HG03097 (cell line): ENCODE measurements around the gene GNA12.
A peak's percentile ranks its signal among the peaks of the same experiment; 100 is the strongest.

ENCODE experiments used
- ATAC-seq: cut with Tn5 transposase; IDR thresholded peaks from one replicate; pipeline ENCODE4 v1.9.1; 2021; ENCODE audit not compliant: unreplicated experiment, low FRiP score

The GNA12 gene

GRCh38 chr7:2786607-2787116, 57.4 kb downstream of the GNA12 start:
- ATAC-seq = no peak

GRCh38 chr7:2785071-2785500, 59.0 kb downstream of the GNA12 start:
- peak; percentile 77 for ATAC-seq

DNA sequence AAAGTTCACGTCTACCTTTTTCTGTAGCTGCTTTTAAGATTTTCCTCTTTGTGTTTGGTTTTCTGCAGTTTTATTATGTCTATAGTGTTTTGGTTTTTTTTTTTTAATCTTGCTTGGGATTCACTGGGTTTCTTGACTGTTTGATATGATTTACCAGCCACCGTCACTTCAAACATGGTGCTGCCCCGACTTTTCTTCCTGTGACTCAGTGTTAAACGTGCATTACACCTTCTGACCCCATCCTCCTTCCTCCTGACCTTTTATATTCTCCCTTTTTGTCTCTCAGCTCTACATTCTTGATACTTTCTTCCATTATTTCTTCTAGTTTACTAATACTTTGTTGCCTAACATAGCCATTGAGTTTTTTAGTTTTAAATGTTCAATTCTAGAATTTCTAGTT, 61.5 kb downstream of the GNA12 start:
- ATAC-seq = no peak

DNA sequence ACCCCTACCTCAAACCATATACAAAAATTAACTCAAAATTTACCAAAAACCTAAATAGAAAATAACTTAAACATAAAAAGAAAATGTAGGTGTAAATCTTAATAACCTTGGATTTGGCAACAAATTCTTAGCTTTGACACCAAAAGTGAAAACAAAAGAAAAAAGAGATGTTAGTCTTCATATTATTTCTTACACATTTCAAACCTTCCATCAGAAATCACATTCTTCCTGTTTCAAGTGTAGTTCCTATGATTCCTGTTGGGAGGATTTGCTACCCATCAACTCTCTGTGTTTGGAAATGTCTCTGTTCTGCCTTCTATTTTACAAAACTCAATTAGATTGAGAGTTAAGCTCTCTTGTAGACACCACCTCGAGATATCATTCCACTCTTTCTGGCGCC, 62.0 kb downstream of the GNA12 start:
- no peak for ATAC-seq

GRCh38 chr7:2781636-2782035, 62.5 kb downstream of the GNA12 start:
- ATAC-seq = no peak

- ATAC-seq = no peak
These were observed 65.1 kb downstream of the GNA12 start for GRCh38 chr7:2779051-2779450.

DNA sequence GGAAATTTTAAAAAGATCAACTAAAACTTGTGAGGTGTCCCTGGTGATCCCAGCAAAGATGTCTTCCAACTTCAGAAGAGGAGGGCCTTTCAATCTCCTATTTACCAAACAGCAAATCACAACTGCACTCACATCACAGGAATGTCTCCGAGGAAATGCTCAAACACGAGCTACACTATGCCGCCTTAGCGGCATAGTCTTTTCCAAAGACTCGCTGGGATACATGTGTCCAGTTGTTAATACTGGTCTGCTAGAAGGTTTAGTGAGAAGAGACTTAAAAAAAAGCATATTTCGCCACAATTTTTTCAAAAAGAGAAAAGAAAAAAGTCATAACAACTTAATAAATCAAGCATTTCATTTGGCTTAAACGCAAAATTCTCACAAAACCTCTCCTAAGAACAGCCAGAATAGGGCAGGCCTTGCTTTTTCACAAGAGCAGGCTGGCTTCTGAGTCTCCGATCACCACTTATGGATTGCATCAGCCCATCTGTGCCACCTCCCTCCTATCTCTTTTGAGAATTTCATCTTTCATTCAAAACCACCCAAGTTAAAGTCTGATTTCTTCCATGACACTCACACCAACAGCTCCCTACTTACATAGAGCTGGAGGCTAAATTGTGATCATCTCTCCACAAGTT, 66.1 kb downstream of the GNA12 start:
- ATAC-seq = no peak

DNA sequence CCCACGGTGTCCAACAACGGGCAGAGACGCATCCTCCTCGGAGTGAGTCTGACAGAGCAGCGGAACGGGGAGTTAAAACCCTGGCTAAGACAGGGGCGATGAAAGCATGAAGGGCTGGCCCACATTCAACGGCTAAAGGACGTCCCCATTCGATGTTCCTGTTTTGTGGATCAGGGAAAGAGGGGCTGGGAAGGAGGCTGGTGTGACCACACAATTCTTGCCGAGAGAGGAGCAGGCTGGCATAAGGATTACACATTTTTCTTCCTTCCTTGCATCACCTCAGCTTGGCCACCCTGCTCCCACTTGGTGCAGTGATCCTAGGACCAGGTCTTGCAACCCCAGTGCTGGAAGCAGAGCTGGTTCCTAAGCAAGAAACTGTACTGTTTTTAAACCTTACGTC, 67.7 kb downstream of the GNA12 start:
- ATAC-seq = no peak

DNA sequence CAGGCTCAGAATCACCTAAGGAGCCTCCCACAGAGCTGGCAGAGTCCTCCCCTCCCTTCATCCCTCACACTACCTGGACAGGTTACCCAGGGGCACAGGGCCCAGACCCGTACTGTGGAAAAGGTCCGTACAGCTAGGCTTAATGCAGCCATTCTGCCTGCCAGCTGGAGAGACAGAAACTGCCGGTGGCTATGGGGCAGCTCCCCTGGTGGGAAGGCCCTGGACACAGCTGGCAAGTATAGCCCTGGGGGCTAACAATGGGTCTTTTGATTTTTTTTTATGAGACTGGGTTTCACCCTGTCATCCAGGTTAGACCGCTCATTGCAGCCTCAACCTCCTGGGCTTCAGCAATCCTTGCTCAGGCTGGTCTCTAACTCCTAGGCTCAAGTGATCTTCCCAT, 68.3 kb downstream of the GNA12 start:
- ATAC-seq = no peak

- no peak for ATAC-seq
These were observed 68.7 kb downstream of the GNA12 start for GRCh38 chr7:2775376-2775775.

DNA sequence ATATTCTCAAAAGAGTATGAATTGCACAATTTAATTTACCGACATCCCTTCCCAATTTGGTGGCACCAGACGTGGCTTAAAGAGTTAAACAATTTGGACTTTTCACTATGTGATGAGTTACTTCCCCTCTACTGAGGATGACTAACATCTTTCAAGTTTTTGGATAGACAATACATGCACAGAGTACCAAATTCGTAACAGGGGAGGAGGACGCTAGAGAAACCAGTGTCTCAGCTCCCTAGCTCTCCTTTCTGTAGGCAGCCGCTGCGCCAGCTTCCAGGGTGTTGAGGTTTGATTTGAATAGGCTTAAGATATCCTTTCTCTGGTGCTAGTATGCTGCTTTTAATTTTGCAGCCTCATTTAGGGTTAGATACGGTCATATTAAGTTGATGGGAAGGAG, 69.2 kb downstream of the GNA12 start:
- ATAC-seq = no peak

- no peak for ATAC-seq
These were observed 69.8 kb downstream of the GNA12 start for GRCh38 chr7:2774280-2774679.

DNA sequence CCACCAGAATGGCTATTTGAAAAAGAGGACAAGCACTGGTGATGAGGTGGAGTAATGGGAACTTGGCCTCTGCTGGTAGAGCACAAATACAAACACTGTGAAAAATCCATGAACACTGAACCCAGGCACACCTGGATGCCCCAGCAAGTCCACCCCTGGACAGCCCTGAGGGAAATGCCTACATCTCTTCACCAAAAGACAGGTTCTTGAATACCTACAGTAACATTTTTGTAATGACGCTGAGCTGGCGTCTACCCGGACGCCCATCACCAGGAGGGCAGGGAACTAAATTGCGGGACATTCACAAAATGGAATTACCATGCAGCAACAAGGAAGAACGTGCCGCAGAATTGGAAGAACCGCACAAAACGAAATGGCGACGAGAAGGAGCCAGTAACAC, 70.5 kb downstream of the GNA12 start:
- ATAC-seq = no peak

DNA sequence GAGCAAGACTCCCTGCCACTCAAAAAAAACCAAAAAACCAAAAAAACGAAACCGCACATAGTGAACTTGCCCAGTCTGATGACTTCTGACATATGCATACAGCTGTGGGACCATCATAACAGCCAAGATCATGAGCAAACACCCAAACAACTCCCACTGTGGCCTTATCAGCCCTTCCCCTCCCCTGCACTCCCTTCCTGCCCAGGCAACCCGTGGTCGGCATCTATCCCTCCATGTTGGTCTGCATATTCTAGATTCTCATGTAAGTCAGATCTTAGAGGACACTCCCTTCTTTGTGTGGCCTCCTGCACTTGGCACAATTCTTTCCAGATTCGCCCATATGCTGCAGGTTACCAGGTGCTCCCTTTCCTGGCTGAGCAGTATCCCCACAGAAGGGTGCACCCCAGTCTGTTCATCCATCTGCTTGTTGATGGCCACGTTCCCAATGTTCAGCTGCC, 72.8 kb downstream of the GNA12 start:
- no peak for ATAC-seq

- no peak for ATAC-seq
These were observed 79.5 kb downstream of the GNA12 start for GRCh38 chr7:2764621-2765020.

- no peak for ATAC-seq
These were observed 80.5 kb downstream of the GNA12 start for GRCh38 chr7:2763597-2763996.

GRCh38 chr7:2761801-2762497, 82.2 kb downstream of the GNA12 start:
- no peak for ATAC-seq

DNA sequence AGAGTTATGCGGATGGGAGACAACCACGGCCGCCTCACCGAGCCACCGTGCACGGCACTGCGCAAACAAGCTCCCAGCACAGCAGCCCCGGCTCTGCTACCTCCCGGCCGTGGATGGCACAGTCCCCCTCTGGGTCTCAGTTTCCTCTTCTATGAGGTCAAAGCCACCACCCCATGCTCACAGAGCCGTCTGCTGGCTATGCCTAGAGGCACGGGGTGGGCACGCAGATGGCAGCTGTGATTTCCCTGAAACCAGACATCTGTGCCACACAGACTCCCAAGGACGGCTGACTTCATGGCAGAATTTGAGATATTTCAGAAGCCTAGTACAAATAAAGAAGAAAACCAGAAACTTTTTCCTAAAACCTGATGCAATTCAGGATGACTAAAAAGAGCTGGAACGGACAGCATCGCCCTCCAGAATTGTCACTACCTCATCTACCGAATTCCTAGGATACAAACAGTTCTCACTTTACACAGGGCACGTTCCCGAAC, 82.9 kb downstream of the GNA12 start:
- no peak for ATAC-seq

- no peak for ATAC-seq
These were observed 83.8 kb downstream of the GNA12 start for GRCh38 chr7:2760098-2760889.

- ATAC-seq = no peak
These were observed 84.4 kb downstream of the GNA12 start for GRCh38 chr7:2759736-2760097.
